Spleen (tissue), 11 donors: ENCODE measurements around the gene HIGD1A. TPM values are rescaled to one million over a fixed set of nuclear protein-coding genes. Genes with fewer than 3 reads are reported as not detected.

Experiments
- DNase-seq: peaks from one replicate; pipeline ENCODE4 v3.0.0-alpha.2; 2020
- H3K27ac ChIP-seq, 8 donors: fragments of 200-600 bp; sonication (generic) in 7 of 8; 1 replicate in 4 of 8; 2 replicates in 4 of 8; pipeline versions ENCODE4 v1.5.0 to v1.8.0; 2016 to 2021; ENCODE audit warnings: inconsistent platforms in 4 of 8, mild to moderate bottlenecking in 4 of 8, moderate library complexity in 1 of 8
- H3K27me3 ChIP-seq, 7 donors: fragments of 200-600 bp; sonication (generic) in 6 of 7; replicated peaks in 1 of 7; 1 replicate in 4 of 7; 2 replicates in 3 of 7; pipeline versions ENCODE4 v1.5.0 to v1.8.0; 2016 to 2021; ENCODE audit warnings: inconsistent platforms in 3 of 7, mild to moderate bottlenecking in 1 of 7
- H3K36me3 ChIP-seq, 6 donors: fragments of 200-600 bp; sonication (generic) in 5 of 6; 1 replicate in 4 of 6; 2 replicates in 2 of 6; pipeline versions ENCODE4 v1.5.0 to v1.8.0; 2016 to 2021; ENCODE audit warnings: inconsistent platforms in 2 of 6
- H3K4me1 ChIP-seq, 6 donors: fragments of 200-600 bp; sonication (generic) in 5 of 6; 1 replicate in 3 of 6; 2 replicates in 3 of 6; pipeline versions ENCODE4 v1.5.0 to v1.8.0; 2016 to 2021; ENCODE audit warnings: inconsistent platforms in 3 of 6
- H3K4me3 ChIP-seq, 8 donors: fragments of 200-600 bp; sonication (generic) in 7 of 8; 1 replicate in 4 of 8; 2 replicates in 4 of 8; pipeline versions ENCODE4 v1.5.0 to v1.8.0; 2016 to 2021; ENCODE audit warnings: inconsistent platforms in 4 of 8, mild to moderate bottlenecking in 4 of 8, moderate library complexity in 2 of 8
- H3K9me3 ChIP-seq, 8 donors: fragments of 200-600 bp; sonication (generic) in 7 of 8; 1 replicate in 4 of 8; 2 replicates in 4 of 8; pipeline versions ENCODE4 v1.5.0 to v1.8.0; 2016 to 2021; ENCODE audit warnings: inconsistent platforms in 4 of 8
- CTCF ChIP-seq, 11 experiments: fragments of 200-600 bp in 7 of 11; fragments of 450-650 bp in 4 of 11; sonication (generic) in 4 of 11; IDR thresholded peaks in 8 of 11; conservative IDR thresholded peaks in 3 of 11; 1 replicate in 7 of 11; 2 replicates in 4 of 11; pipeline versions ENCODE4 v1.4.0 to v1.8.0; 2016 to 2021; ENCODE audit warnings: antibody characterized with exemption in 11 of 11, inconsistent platforms in 4 of 11, mild to moderate bottlenecking in 1 of 11
- POLR2A ChIP-seq, 3 donors: fragments of 450-650 bp; IDR thresholded peaks; one replicate each; pipeline ENCODE4 v1.5.1; 2017; ENCODE audit warnings: antibody characterized with exemption in 3 of 3, mild to moderate bottlenecking in 1 of 3
- POLR2AphosphoS5 ChIP-seq, 3 donors: sonication (generic); formaldehyde crosslinking; IDR thresholded peaks; one replicate each; pipeline ENCODE4 v1.5.1; 2017; ENCODE audit warnings: antibody characterized with exemption in 3 of 3
- WGBS, 5 donors: extraction: QIAGEN DNeasy Blood & Tissue Kit in 3 of 5; methylation state at CpG; one replicate each; pipeline versions ENCODE4 v1.1.5 to v1.1.7; 2013 to 2018; 5-methylcytosine and 5-hydroxymethylcytosine counted together
- intact Hi-C: fragments of 100-400 bp; cut with DNase I; formaldehyde crosslinking; loops from one replicate; pipeline ENCODE4 v1.15.0; 2023; ENCODE audit warnings: low total_unique reads
- polyA plus RNA-seq, 3 donors: library from polyadenylated mRNA; stranded (reverse); fragments of 200-250 nt; gene quantifications; one replicate each; pipeline ENCODE4 v1.2.1, GENCODE V29; 2013
- total RNA-seq, 7 donors: library from RNA; depleted of rRNA in 3 of 7; stranded (reverse); fragments of >200 nt in 3 of 7; fragmentation: NEBNext Ultra II Directional in 4 of 7; extraction: Animal tissue kit (Norgen Biotek cat#: 25700) in 4 of 7; gene quantifications; one replicate each; pipeline versions ENCODE4 v1.1.0 to v1.2.1, GENCODE V29; 2016 to 2021
- donor health status: healthy with polysubstance abuse.
- donor health status: DM: no; HTN: no; CAD: no; lungs with moderate emphysema.
- donor health status: DM: no; HTN: no; CAD: no.
- donor health status: Bipolar disorder and iron deficiency.
- donor health status: healthy.
- donor health status: DM: no; HTN: no; CAD: no.
- donor health status: DM: yes; HTN: yes; CAD: no.

The HIGD1A gene
- total and polyA plus RNA-seq, 10 donors: 39.4 to 89.0 (median 59.6) TPM

GRCh38 chr3:42747581-42747980, 56.7 kb downstream of the HIGD1A start:
- Histone ChIP-seq H3K4me1 (peaks cover 0 to 20% (median 5%) of the 10 kb centered on the region in 6 donors), H3K36me3 (peaks cover 0 to 7% (median 0%) of the 10 kb centered on the region in 6 donors), H3K27me3 (no peaks in the 10 kb centered on the region), H3K9me3 (no peaks in the 10 kb centered on the region), H3K4me3 (no peak overlapping the region), H3K27ac (no peak overlapping the region)
- WGBS, 5 donors: 29 to 51% (median 41%) methylated on average over 6 of the region's 6 CpGs
- DNase-seq: no peak
- intact Hi-C loops: loop anchor here (10.0 kb wide), 2 partner anchors 93 to 173 kb away; partner anchors contain the start of gene ZBTB47
- TF ChIP-seq POLR2AphosphoS5 (IDR thresholded peaks at IDR 0.05) (no peak), POLR2A (IDR thresholded peaks at IDR 0.05) (no peak), CTCF (IDR thresholded peaks at IDR 0.05 in 8 of 11, conservative IDR thresholded peaks at IDR 0.05 in 3 of 11) (no peak)

GRCh38 chr3:42746455-42747450, 57.5 kb downstream of the HIGD1A start:
- DNase-seq: no peak
- 84 to 96% (median 93%) methylated on average over 9 to 11 of the region's 11 CpGs for WGBS, 5 donors
- Histone ChIP-seq H3K4me1 (peaks cover 0 to 20% (median 5%) of the 10 kb centered on the region in 6 donors), H3K36me3 (peaks cover 0 to 2% (median 0%) of the 10 kb centered on the region in 6 donors), H3K4me3 (no peak overlapping the region), H3K9me3 (no peaks in the 10 kb centered on the region), H3K27me3 (no peaks in the 10 kb centered on the region), H3K27ac (no peak overlapping the region)
- intact Hi-C loops: loop anchor here (10.0 kb wide), 2 partner anchors 92 to 172 kb away; partner anchors contain the start of gene ZBTB47
- TF ChIP-seq CTCF (IDR thresholded peaks at IDR 0.05 in 8 of 11, conservative IDR thresholded peaks at IDR 0.05 in 3 of 11): no peak

- TF ChIP-seq POLR2A (IDR thresholded peaks at IDR 0.05): no peak
- TF ChIP-seq POLR2AphosphoS5 (IDR thresholded peaks at IDR 0.05): no peak
- no peak for TF ChIP-seq CTCF (IDR thresholded peaks at IDR 0.05 in 8 of 11, conservative IDR thresholded peaks at IDR 0.05 in 3 of 11)
- Histone ChIP-seq H3K36me3 (no peaks in the 10 kb centered on the region), H3K27ac (no peak overlapping the region), H3K27me3 (no peaks in the 10 kb centered on the region), H3K9me3 (no peaks in the 10 kb centered on the region), H3K4me1 (peaks cover 0 to 20% (median 5%) of the 10 kb centered on the region in 6 donors), H3K4me3 (no peak overlapping the region)
- intact Hi-C loops: loop anchor here (10.0 kb wide), 2 partner anchors 91 to 171 kb away; partner anchors contain the start of gene ZBTB47
- DNase-seq: no peak
- 82 to 89% (median 84%) methylated on average over 8 of the region's 8 CpGs for WGBS, 5 donors
Observed at GRCh38 chr3:42745776-42746454, 58.4 kb downstream of the HIGD1A start.
